Measurements from ENCODE around the gene SHROOM4.

GRCh38 chrX:50778272-50778671 lies 35.7 kb downstream of the SHROOM4 start:
- no peak for TF ChIP-seq CTCF (IDR thresholded peaks at IDR 0.05)
- TF ChIP-seq POLR2A (IDR thresholded peaks at IDR 0.05): no peak

Data from lower leg skin (tissue), 3 donors.